GM12878 (cell line): Measurements from ENCODE around the gene PAQR5.

Source experiments
- BCL11A ChIP-seq: IDR thresholded peaks from 2 replicates; pipeline ENCODE4 v1.6.1; 2011; ENCODE audit warnings: low read depth, low read length
- CBFB ChIP-seq: IDR thresholded peaks from 2 replicates; pipeline ENCODE4 v1.6.1; 2016; ENCODE audit warnings: antibody characterized with exemption, low read depth
- CEBPB ChIP-seq, 2 experiments: fragments of 150-350 bp in 1 of 2; IDR thresholded peaks; 2 replicates each; pipeline ENCODE4 v1.6.1; 2012 to 2014; ENCODE audit warnings: low read depth in 2 of 2, low read length in 2 of 2, borderline replicate concordance in 1 of 2, inconsistent platforms in 1 of 2
- CHD2 ChIP-seq: IDR thresholded peaks from 2 replicates; pipeline ENCODE4 v1.6.1; 2011; ENCODE audit warnings: low read depth, low read length, improper control_type of control experiment, borderline replicate concordance
- CTCF ChIP-seq, 3 experiments: IDR thresholded peaks in 2 of 3; conservative IDR thresholded peaks in 1 of 3; 2 replicates each; pipeline ENCODE4 v1.5.1; 2011; ENCODE audit warnings: low read depth in 3 of 3, low read length in 3 of 3, mild to moderate bottlenecking in 3 of 3, control low read depth in 2 of 3, moderate library complexity in 2 of 3, inconsistent platforms in 1 of 3, mixed read lengths in 1 of 3; ENCODE audit not compliant: control insufficient read depth in 2 of 3, insufficient read depth in 1 of 3; ENCODE audit errors: extremely low read depth in 1 of 3
- HDGF ChIP-seq: fragments of 450-650 bp; IDR thresholded peaks from 2 replicates; pipeline ENCODE4 v1.6.1; 2016; ENCODE audit warnings: antibody characterized with exemption
- MTA2 ChIP-seq: fragments of 450-650 bp; IDR thresholded peaks from 2 replicates; pipeline ENCODE4 v1.6.1; 2016; ENCODE audit warnings: low read depth, mild to moderate bottlenecking, moderate library complexity
- MXI1 ChIP-seq: fragments of 150-350 bp; IDR thresholded peaks from 2 replicates; pipeline ENCODE4 v1.6.1; 2011; ENCODE audit warnings: low read depth, mild to moderate bottlenecking, inconsistent platforms, low read length, improper control_type of control experiment
- POLR2A ChIP-seq: IDR thresholded peaks from 2 replicates; pipeline ENCODE4 v1.6.1; 2011; ENCODE audit warnings: low read depth, mild to moderate bottlenecking, low read length
- POLR2AphosphoS5 ChIP-seq: IDR thresholded peaks from 2 replicates; pipeline ENCODE4 v1.6.1; 2011; ENCODE audit warnings: mild to moderate bottlenecking, low read length, inconsistent platforms
- SMARCA5 ChIP-seq: fragments of 450-650 bp; IDR thresholded peaks from 2 replicates; pipeline ENCODE4 v1.6.1; 2017; ENCODE audit warnings: mild to moderate bottlenecking
- SMC3 ChIP-seq: IDR thresholded peaks from 2 replicates; pipeline ENCODE4 v1.6.1; 2011; ENCODE audit warnings: low read length, improper control_type of control experiment, borderline replicate concordance
- ZNF24 ChIP-seq: fragments of 450-650 bp; IDR thresholded peaks from 2 replicates; pipeline ENCODE4 v1.6.1; 2017; ENCODE audit warnings: antibody characterized with exemption, mild to moderate bottlenecking
- TF ChIP-seq, protein P1 (sequence below): IDR thresholded peaks from 2 replicates; pipeline ENCODE4 v1.6.1; 2012; ENCODE audit warnings: low read length, inconsistent platforms

GRCh38 chr15:69317392-69317841, 18.7 kb downstream of the PAQR5 start:
- TF ChIP-seq CTCF (IDR thresholded peaks at IDR 0.05 in 2 of 3, conservative IDR thresholded peaks at IDR 0.05 in 1 of 3; ENCODE audit: control insufficient read depth in 2 of 3, extremely low read depth in 1 of 3, insufficient read depth in 1 of 3, low read depth in 3 of 3, low read length in 3 of 3) = no peak
- TF ChIP-seq, protein P1, sequence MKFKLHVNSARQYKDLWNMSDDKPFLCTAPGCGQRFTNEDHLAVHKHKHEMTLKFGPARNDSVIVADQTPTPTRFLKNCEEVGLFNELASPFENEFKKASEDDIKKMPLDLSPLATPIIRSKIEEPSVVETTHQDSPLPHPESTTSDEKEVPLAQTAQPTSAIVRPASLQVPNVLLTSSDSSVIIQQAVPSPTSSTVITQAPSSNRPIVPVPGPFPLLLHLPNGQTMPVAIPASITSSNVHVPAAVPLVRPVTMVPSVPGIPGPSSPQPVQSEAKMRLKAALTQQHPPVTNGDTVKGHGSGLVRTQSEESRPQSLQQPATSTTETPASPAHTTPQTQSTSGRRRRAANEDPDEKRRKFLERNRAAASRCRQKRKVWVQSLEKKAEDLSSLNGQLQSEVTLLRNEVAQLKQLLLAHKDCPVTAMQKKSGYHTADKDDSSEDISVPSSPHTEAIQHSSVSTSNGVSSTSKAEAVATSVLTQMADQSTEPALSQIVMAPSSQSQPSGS = no peak
- no peak for TF ChIP-seq CBFB
- no peak for TF ChIP-seq ZNF24
- TF ChIP-seq POLR2AphosphoS5 = no peak
- no peak for TF ChIP-seq SMC3
- TF ChIP-seq SMARCA5 = no peak
- TF ChIP-seq CHD2 = no peak
- no peak for TF ChIP-seq HDGF
- TF ChIP-seq BCL11A = no peak
- no peak for TF ChIP-seq POLR2A
- TF ChIP-seq CEBPB (IDR thresholded peaks at IDR 0.05; ENCODE audit: borderline replicate concordance in 1 of 2, low read depth in 2 of 2, low read length in 2 of 2) = no peak
- TF ChIP-seq MTA2 = no peak
- TF ChIP-seq MXI1 = no peak
